ENCODE data around the gene SDHB. TPM values are rescaled to one million over a fixed set of nuclear protein-coding genes. Genes with fewer than 3 reads are reported as not detected.

SDHB gene
- total RNA-seq, 1 donor from 2014 or later: 79.8 TPM

- H3K4me3 ChIP-seq: no peak overlapping the region
- intact Hi-C loops (cut with DNase I): no loop called here
- H3K4me1 ChIP-seq: peaks cover 37% of the 10 kb centered on the region
- DNase-seq: peak; percentile 20
- no peak overlapping the region for H3K27ac ChIP-seq
- no peaks in the 10 kb centered on the region for H3K27me3 ChIP-seq (ENCODE audit: low read depth)
- ATAC-seq: no peak
- TF ChIP-seq, protein P1, sequence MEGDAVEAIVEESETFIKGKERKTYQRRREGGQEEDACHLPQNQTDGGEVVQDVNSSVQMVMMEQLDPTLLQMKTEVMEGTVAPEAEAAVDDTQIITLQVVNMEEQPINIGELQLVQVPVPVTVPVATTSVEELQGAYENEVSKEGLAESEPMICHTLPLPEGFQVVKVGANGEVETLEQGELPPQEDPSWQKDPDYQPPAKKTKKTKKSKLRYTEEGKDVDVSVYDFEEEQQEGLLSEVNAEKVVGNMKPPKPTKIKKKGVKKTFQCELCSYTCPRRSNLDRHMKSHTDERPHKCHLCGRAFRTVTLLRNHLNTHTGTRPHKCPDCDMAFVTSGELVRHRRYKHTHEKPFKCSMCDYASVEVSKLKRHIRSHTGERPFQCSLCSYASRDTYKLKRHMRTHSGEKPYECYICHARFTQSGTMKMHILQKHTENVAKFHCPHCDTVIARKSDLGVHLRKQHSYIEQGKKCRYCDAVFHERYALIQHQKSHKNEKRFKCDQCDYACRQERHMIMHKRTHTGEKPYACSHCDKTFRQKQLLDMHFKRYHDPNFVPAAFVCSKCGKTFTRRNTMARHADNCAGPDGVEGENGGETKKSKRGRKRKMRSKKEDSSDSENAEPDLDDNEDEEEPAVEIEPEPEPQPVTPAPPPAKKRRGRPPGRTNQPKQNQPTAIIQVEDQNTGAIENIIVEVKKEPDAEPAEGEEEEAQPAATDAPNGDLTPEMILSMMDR (IDR thresholded peaks at IDR 0.05): no peak
- peaks cover 4% of the 10 kb centered on the region for H3K36me3 ChIP-seq
- no peaks in the 10 kb centered on the region for H3K9me3 ChIP-seq
These were observed 40.9 kb downstream of the SDHB start for GRCh38 chr1:17012775-17013490.

DNA sequence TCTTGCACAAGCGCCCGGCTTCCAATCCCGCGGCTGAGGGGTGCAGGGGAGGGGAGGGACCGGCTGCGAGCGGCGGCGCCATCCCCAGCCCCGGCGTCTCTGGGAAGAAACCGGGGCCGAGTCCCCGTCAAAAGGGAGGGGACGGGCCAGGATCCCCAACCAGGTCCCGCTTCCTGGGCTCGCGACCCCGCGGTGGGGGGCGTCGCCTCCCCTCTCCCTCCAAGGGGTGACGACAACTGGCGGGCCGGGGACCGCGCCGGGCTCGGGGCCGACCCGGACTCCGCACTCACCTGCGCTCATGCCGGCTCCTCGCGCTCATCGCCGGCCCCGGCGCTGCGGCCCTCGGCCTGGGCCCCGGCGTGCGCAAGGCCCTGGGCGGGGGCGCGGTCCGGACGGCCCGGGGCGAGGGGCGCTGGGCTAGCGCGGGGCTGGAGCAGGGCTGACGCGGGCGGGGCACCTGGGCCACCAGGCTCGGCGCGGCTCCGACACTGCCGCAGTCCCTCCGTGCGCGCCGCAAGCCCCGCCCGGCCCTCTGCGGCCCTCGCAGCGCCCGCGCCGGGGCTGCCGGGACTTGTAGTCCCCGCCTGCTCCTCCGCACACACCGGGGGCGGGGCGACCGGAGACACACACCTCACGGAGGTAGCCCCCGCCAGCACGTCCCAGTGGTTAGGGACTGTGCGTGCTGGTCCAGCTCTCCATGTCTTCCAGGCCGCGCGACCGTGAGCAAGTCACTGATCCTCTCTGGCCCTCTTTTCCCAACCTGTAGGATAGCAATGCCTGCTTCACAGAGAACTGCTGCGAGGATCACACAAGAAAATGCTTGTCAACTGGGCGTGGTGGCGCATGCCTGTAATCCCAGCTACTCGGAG is 42.2 kb downstream of the SDHB start, which contains the start of gene ATP13A2:
ATP13A2 (minus strand) TSS at position 490 of the 869 bp plus-strand sequence; CDS start at position 300, 190 bp downstream.
- no peaks in the 10 kb centered on the region for H3K36me3 ChIP-seq
- TF ChIP-seq, protein P1 (IDR thresholded peaks at IDR 0.05): no peak
- no peaks in the 10 kb centered on the region for H3K27me3 ChIP-seq (ENCODE audit: low read depth)
- DNase-seq (peak; percentile 91), ATAC-seq (peak; percentile 95 to 98)
- intact Hi-C loops (cut with DNase I): no loop called here
- peak within 1 kb of the TSS; percentile 68 for H3K27ac ChIP-seq
- no peaks in the 10 kb centered on the region for H3K9me3 ChIP-seq
- peaks cover 37% of the 10 kb centered on the region for H3K4me1 ChIP-seq
- H3K4me3 ChIP-seq: peak within 1 kb of the TSS; percentile 97

- intact Hi-C loops (cut with DNase I): no loop called here
- no peaks in the 10 kb centered on the region for H3K9me3 ChIP-seq
- TF ChIP-seq, protein P1 (IDR thresholded peaks at IDR 0.05): no peak
These were observed 42.8 kb downstream of the SDHB start for GRCh38 chr1:17011092-17011438.

DNA sequence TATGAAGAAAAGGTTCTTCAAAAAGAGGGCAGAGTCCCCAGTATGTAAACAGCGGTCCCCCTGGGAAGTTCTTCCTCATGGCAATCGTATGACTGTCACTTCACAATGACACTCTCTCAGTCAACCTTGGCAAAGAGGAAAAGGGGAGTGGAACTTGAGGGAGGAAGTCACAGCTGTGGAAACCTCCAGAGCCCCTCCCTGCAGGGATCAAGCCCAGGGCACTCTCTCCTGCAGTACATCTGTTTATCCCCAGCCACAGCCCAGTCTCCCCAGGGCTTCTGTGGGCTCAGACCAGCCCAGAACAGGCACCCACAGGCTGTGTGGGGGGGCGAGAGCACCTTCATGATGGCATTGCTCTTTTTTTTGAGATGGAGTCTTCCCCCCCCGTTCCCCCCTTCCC is 44.1 kb downstream of the SDHB start:
- Histone ChIP-seq H3K27me3 (ENCODE audit: low read depth) (no peaks in the 10 kb centered on the region), H3K36me3 (peaks cover 17% of the 10 kb centered on the region), H3K9me3 (no peaks in the 10 kb centered on the region), H3K4me1 (peaks cover 37% of the 10 kb centered on the region), H3K27ac (no peak overlapping the region), H3K4me3 (no peak overlapping the region)
- DNase-seq (no peak), ATAC-seq (peak in 1 of 2 donors; percentile 30)
- intact Hi-C loops (cut with DNase I): no loop called here
- TF ChIP-seq, protein P1 (IDR thresholded peaks at IDR 0.05): no peak

More at GRCh38 chr1:17011092-17011438, 42.8 kb downstream of the SDHB start:
- ATAC-seq: peak in 1 of 2 donors; percentile 2
- no peaks in the 10 kb centered on the region for H3K27me3 ChIP-seq (ENCODE audit: low read depth)
- H3K4me3 ChIP-seq: peak overlapping the region; percentile 97
- H3K27ac ChIP-seq: peak overlapping the region; percentile 68
- peaks cover 37% of the 10 kb centered on the region for H3K4me1 ChIP-seq
- peaks cover 5% of the 10 kb centered on the region for H3K36me3 ChIP-seq
- peak; percentile 45 for DNase-seq

- intact Hi-C loops (cut with DNase I): no loop called here
- Histone ChIP-seq H3K9me3 (no peaks in the 10 kb centered on the region), H3K36me3 (peaks cover 29% of the 10 kb centered on the region), H3K4me1 (peaks cover 37% of the 10 kb centered on the region), H3K27ac (no peak overlapping the region), H3K27me3 (ENCODE audit: low read depth) (no peaks in the 10 kb centered on the region), H3K4me3 (no peak overlapping the region)
- DNase-seq (no peak), ATAC-seq (no peak)
- TF ChIP-seq, protein P1 (IDR thresholded peaks at IDR 0.05): no peak
These were observed 45.5 kb downstream of the SDHB start for GRCh38 chr1:17008208-17008855.

Measured in lower lobe of right lung (tissue), 2 donors.